Activated effector memory CD4-positive, alpha-beta T cell treated with Interleukin-2 at 50 U/mL for 16 hours (primary cell): Measurements from ENCODE around the gene ABCD1.
"Not testable (repeated sequence)": the region's sequence is repeated elsewhere in the genome, so short reads cannot be mapped to it uniquely, and the experiment has no call there.

ENCODE experiments used
- DNase-seq: peaks from one replicate; pipeline ENCODE4 v3.0.0-alpha.2; 2020

The ABCD1 gene

GRCh38 chrX:153694687-153695270, 29.9 kb upstream of the ABCD1 start:
- no peak for DNase-seq

- DNase-seq = no peak
Measured at GRCh38 chrX:153696100-153696499, 28.6 kb upstream of the ABCD1 start.

- not testable (repeated sequence) for DNase-seq
Measured at GRCh38 chrX:153696538-153696937, 28.1 kb upstream of the ABCD1 start.

- not testable (repeated sequence) for DNase-seq
Measured at GRCh38 chrX:153696986-153697722, 27.5 kb upstream of the ABCD1 start.

- no peak for DNase-seq
Measured at GRCh38 chrX:153697924-153698865, 26.5 kb upstream of the ABCD1 start.

GRCh38 chrX:153699210-153699783, 25.4 kb upstream of the ABCD1 start:
- not testable (repeated sequence) for DNase-seq

GRCh38 chrX:153699784-153700371, 24.8 kb upstream of the ABCD1 start:
- not testable (repeated sequence) for DNase-seq

- no peak for DNase-seq
Measured at GRCh38 chrX:153700376-153700945, 24.2 kb upstream of the ABCD1 start.

- DNase-seq = no peak
Measured at GRCh38 chrX:153700967-153701366, 23.7 kb upstream of the ABCD1 start.

- no peak for DNase-seq
Measured at GRCh38 chrX:153701706-153702105, 22.9 kb upstream of the ABCD1 start.

GRCh38 chrX:153702336-153703035, 22.2 kb upstream of the ABCD1 start:
- no peak for DNase-seq

- no peak for DNase-seq
Measured at GRCh38 chrX:153703036-153703370, 21.7 kb upstream of the ABCD1 start.

GRCh38 chrX:153704021-153704526, 20.6 kb upstream of the ABCD1 start:
- no peak for DNase-seq

GRCh38 chrX:153704631-153705402, 19.8 kb upstream of the ABCD1 start:
- DNase-seq = not testable (repeated sequence)

- not testable (repeated sequence) for DNase-seq
Measured at GRCh38 chrX:153705403-153706060, 19.1 kb upstream of the ABCD1 start.

GRCh38 chrX:153706799-153707198, 17.9 kb upstream of the ABCD1 start:
- no peak for DNase-seq

- no peak for DNase-seq
Measured at GRCh38 chrX:153707406-153707805, 17.2 kb upstream of the ABCD1 start.

GRCh38 chrX:153708415-153708814, 16.2 kb upstream of the ABCD1 start:
- DNase-seq = no peak

- no peak for DNase-seq
Measured at GRCh38 chrX:153709726-153710674, 14.7 kb upstream of the ABCD1 start.
